ENCODE results near the gene PLG.

- TF ChIP-seq POLR2AphosphoS5 (IDR thresholded peaks at IDR 0.05): no peak
- no peak for TF ChIP-seq EP300 (IDR thresholded peaks at IDR 0.05)
- TF ChIP-seq POLR2A (IDR thresholded peaks at IDR 0.05): no peak
- TF ChIP-seq, protein P1, sequence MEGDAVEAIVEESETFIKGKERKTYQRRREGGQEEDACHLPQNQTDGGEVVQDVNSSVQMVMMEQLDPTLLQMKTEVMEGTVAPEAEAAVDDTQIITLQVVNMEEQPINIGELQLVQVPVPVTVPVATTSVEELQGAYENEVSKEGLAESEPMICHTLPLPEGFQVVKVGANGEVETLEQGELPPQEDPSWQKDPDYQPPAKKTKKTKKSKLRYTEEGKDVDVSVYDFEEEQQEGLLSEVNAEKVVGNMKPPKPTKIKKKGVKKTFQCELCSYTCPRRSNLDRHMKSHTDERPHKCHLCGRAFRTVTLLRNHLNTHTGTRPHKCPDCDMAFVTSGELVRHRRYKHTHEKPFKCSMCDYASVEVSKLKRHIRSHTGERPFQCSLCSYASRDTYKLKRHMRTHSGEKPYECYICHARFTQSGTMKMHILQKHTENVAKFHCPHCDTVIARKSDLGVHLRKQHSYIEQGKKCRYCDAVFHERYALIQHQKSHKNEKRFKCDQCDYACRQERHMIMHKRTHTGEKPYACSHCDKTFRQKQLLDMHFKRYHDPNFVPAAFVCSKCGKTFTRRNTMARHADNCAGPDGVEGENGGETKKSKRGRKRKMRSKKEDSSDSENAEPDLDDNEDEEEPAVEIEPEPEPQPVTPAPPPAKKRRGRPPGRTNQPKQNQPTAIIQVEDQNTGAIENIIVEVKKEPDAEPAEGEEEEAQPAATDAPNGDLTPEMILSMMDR (IDR thresholded peaks at IDR 0.05): no peak
Observed at GRCh38 chr6:160678744-160679401, 23.2 kb upstream of the PLG start.
